Neuronal stem cell (in vitro differentiated cells): ENCODE data around the gene BABAM2.
"Not testable (repeated sequence)": the region's sequence is repeated elsewhere in the genome, so short reads cannot be mapped to it uniquely, and the experiment has no call there.

Experiments used
- DNase-seq: peaks from one replicate; pipeline ENCODE4 v3.0.0-alpha.2; 2013; ENCODE audit warnings: low spot score
- H2AFZ ChIP-seq: one replicate; pipeline ENCODE4 v1.6.1; 2013; ENCODE audit warnings: mild to moderate bottlenecking, low read length, inconsistent platforms
- H2AK5ac ChIP-seq: 2 replicates; pipeline ENCODE4 v1.6.1; 2013; ENCODE audit warnings: low read depth, mild to moderate bottlenecking, inconsistent platforms, low read length, moderate library complexity, mixed read lengths
- H2BK120ac ChIP-seq: 2 replicates; pipeline ENCODE4 v1.6.1; 2013; ENCODE audit warnings: low read depth, mild to moderate bottlenecking, inconsistent platforms, low read length, moderate library complexity, mixed read lengths
- H2BK12ac ChIP-seq: one replicate; pipeline ENCODE4 v1.6.1; 2013; ENCODE audit warnings: low read length, inconsistent platforms
- H2BK15ac ChIP-seq: 2 replicates; pipeline ENCODE4 v1.6.1; 2013; ENCODE audit warnings: mild to moderate bottlenecking, low read length, inconsistent platforms, mixed read lengths
- H2BK5ac ChIP-seq: one replicate; pipeline ENCODE4 v1.6.1; 2013; ENCODE audit warnings: inconsistent platforms, mild to moderate bottlenecking, low read length, moderate library complexity
- H3K14ac ChIP-seq: one replicate; pipeline ENCODE4 v1.6.1; 2013; ENCODE audit warnings: low read length, inconsistent platforms
- H3K18ac ChIP-seq: 2 replicates; pipeline ENCODE4 v1.6.1; 2013; ENCODE audit warnings: low read length, inconsistent platforms
- H3K23ac ChIP-seq: 2 replicates; pipeline ENCODE4 v1.6.1; 2013; ENCODE audit warnings: low read depth, mild to moderate bottlenecking, mixed read lengths, low read length, inconsistent platforms; ENCODE audit not compliant: poor library complexity
- H3K27ac ChIP-seq: replicated peaks from 3 replicates; pipeline ENCODE4 v1.5.1; 2013; ENCODE audit warnings: low read length, inconsistent platforms
- H3K27me3 ChIP-seq, 3 experiments: 2 replicates each; pipeline ENCODE4 v1.6.1; 2013; ENCODE audit warnings: low read length in 3 of 3, mild to moderate bottlenecking in 2 of 3, inconsistent platforms in 1 of 3, low read depth in 1 of 3, mixed read lengths in 1 of 3, moderate library complexity in 1 of 3; ENCODE audit not compliant: control insufficient read depth in 3 of 3, insufficient read depth in 3 of 3
- H3K36me3 ChIP-seq, 2 donors: replicated peaks in 1 of 2; 2 replicates each; pipeline ENCODE4 v1.6.1; 2013; ENCODE audit warnings: low read length in 2 of 2; ENCODE audit not compliant: control insufficient read depth in 2 of 2, insufficient read depth in 2 of 2
- H3K4ac ChIP-seq: 2 replicates; pipeline ENCODE4 v1.6.1; 2013; ENCODE audit warnings: inconsistent platforms, mild to moderate bottlenecking, low read length, moderate library complexity
- H3K4me1 ChIP-seq, 2 donors: 1 replicate in 1 of 2; 2 replicates in 1 of 2; pipeline ENCODE4 v1.6.1; 2013; ENCODE audit warnings: low read length in 2 of 2, low read depth in 1 of 2; ENCODE audit not compliant: control insufficient read depth in 2 of 2, insufficient read depth in 1 of 2
- H3K4me2 ChIP-seq: one replicate; pipeline ENCODE4 v1.6.1; 2013; ENCODE audit warnings: mild to moderate bottlenecking, low read length, inconsistent platforms; ENCODE audit not compliant: insufficient read depth, poor library complexity, severe bottlenecking
- H3K4me3 ChIP-seq, 2 donors: 2 replicates each; pipeline ENCODE4 v1.5.1; 2013; ENCODE audit warnings: low read length in 2 of 2, mild to moderate bottlenecking in 2 of 2, inconsistent platforms in 1 of 2, moderate library complexity in 1 of 2
- H3K79me1 ChIP-seq: one replicate; pipeline ENCODE4 v1.6.1; 2013; ENCODE audit warnings: low read depth, mild to moderate bottlenecking, inconsistent platforms, low read length, moderate library complexity
- H3K9ac ChIP-seq: one replicate; pipeline ENCODE4 v1.6.1; 2013; ENCODE audit warnings: mild to moderate bottlenecking, low read depth, low read length, inconsistent platforms; ENCODE audit not compliant: poor library complexity
- H3K9me3 ChIP-seq, 2 donors: replicated peaks in 1 of 2; 2 replicates each; pipeline versions ENCODE3 to v1.6.1; 2013; ENCODE audit warnings: low read length in 2 of 2, mild to moderate bottlenecking in 2 of 2, inconsistent platforms in 1 of 2, low read depth in 1 of 2, mixed read lengths in 1 of 2, moderate library complexity in 1 of 2; ENCODE audit not compliant: control insufficient read depth in 2 of 2, insufficient read depth in 1 of 2
- H4K8ac ChIP-seq: one replicate; pipeline ENCODE4 v1.6.1; 2013; ENCODE audit warnings: low read depth, mild to moderate bottlenecking, inconsistent platforms, low read length, moderate library complexity
- H4K91ac ChIP-seq: one replicate; pipeline ENCODE4 v1.6.1; 2013; ENCODE audit warnings: low read length, low read depth, mild to moderate bottlenecking, inconsistent platforms; ENCODE audit not compliant: poor library complexity
- WGBS, 2 donors: extraction: QIAGEN DNeasy Blood & Tissue Kit; methylation state at CpG; one replicate each; pipeline ENCODE4 v1.1.7; 2013; ENCODE audit warnings: missing lambda C conversion rate in 2 of 2, mixed read lengths in 1 of 2; ENCODE audit not compliant: insufficient read length in 2 of 2, insufficient replicate concordance in 1 of 2; ENCODE audit errors: extremely low coverage in 2 of 2; 5-methylcytosine and 5-hydroxymethylcytosine counted together

Gene BABAM2

DNA sequence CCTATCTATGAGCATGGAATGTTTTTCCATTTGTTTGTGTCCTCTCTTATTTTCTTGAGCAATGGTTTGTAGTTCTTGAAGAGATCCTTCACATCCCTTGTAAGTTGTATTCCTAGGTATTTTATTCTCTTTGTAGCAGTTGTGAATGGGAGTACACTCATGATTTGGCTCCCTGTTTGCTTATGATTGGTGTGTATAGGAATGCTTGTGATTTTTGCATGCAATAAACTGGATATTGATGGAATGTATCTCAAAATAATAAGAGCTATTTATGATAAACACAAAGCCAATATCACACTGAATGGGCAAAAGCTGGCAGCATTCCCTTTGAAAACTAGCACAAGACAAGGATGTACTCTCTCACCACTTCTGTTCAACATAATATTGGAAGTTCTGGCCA is 223.2 kb downstream of the BABAM2 start:
- H2BK120ac ChIP-seq, H3K18ac ChIP-seq, H2BK12ac ChIP-seq, H2AK5ac ChIP-seq, H3K79me1 ChIP-seq, H3K4me3 ChIP-seq, H3K4me1 ChIP-seq, H3K36me3 ChIP-seq, H3K23ac ChIP-seq, H3K27ac ChIP-seq, H2AFZ ChIP-seq, H2BK15ac ChIP-seq, H3K4ac ChIP-seq, H2BK5ac ChIP-seq, H3K9me3 ChIP-seq, H4K91ac ChIP-seq, H4K8ac ChIP-seq, H3K9ac ChIP-seq, H3K4me2 ChIP-seq, H3K14ac ChIP-seq, DNase-seq, H3K27me3 ChIP-seq: not testable (repeated sequence)

DNA sequence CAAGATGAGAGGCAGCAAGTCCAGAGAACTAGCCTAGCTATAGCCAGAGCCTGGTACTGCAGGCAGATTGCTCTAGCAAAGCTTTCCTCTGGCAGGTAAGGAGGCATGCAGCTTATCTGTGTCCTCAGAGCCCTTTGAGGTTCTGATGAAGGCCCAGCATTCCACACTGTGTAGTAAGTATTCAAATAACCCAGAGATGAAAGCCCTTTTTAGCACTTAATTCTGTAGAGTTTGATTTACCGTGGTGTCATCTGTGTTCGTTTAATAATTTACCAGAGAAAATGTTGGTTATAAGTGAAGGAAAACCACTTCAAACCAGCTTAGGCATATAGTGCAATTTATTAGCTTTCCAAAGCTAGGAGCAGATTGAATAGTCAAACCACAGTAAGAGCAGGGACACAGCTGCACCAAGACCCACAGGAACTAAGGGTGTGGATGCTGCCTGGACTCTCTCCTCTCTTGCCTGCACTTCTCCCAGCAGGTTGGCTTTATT is 226.6 kb downstream of the BABAM2 start:
- WGBS, 2 donors, result no CpG with 5 or more reads among the region's 2 CpGs
- no peaks in the 10 kb centered on the region for H3K36me3 ChIP-seq

DNA sequence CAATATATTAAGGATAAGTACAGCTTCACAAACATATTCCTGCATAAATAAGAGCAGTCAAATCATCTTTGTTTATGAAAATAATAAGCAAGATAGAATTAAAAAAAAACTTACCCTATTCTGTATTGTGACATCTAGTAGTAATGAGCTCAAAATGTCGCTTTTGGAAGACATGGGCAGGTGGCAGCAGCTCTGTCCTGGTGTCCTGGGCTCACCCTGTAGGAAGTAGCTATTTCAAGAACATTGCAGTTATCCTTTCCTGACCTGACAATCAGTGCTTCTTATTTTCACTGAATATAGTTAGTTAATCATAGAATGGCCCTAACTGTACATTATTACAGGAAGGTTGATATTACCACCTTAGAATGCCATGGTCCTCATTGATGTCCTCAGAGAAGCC is 229.1 kb downstream of the BABAM2 start:
- Histone ChIP-seq H2BK15ac (no peak overlapping the region), H3K4ac (no peak overlapping the region), H2BK5ac (no peak overlapping the region), H3K27me3 (no peaks in the 10 kb centered on the region), H2AFZ (no peak overlapping the region), H3K79me1 (no peaks in the 10 kb centered on the region), H3K14ac (no peak overlapping the region), H3K18ac (no peak overlapping the region), H3K4me2 (no peak overlapping the region), H2AK5ac (no peak overlapping the region), H2BK12ac (no peak overlapping the region), H3K4me3 (no peak overlapping the region), H4K8ac (no peak overlapping the region), H3K27ac (no peak overlapping the region), H4K91ac (no peak overlapping the region), H3K4me1 (no peaks in the 10 kb centered on the region), H3K9ac (no peak overlapping the region), H2BK120ac (no peak overlapping the region), H3K23ac (no peak overlapping the region), H3K9me3 (no peaks in the 10 kb centered on the region), H3K36me3 (no peaks in the 10 kb centered on the region)
- no CpG with 5 or more reads among the region's 1 CpG for WGBS, 2 donors
- DNase-seq, result no peak

More for the DNA sequence above, 226.6 kb downstream of the BABAM2 start:
- no peak overlapping the region for H2AFZ ChIP-seq
- no peak overlapping the region for H2BK12ac ChIP-seq
- H2AK5ac ChIP-seq, result no peak overlapping the region
- no peaks in the 10 kb centered on the region for H3K79me1 ChIP-seq
- H2BK5ac ChIP-seq, result no peak overlapping the region
- no peak overlapping the region for H4K91ac ChIP-seq
- no peak overlapping the region for H2BK120ac ChIP-seq
- no peaks in the 10 kb centered on the region for H3K4me1 ChIP-seq
- H3K4ac ChIP-seq, result no peak overlapping the region
- no peak overlapping the region for H3K9ac ChIP-seq
- no peak overlapping the region for H3K27ac ChIP-seq
- H4K8ac ChIP-seq, result no peak overlapping the region
- no peak overlapping the region for H3K14ac ChIP-seq
- no peak overlapping the region for H3K23ac ChIP-seq
- no peaks in the 10 kb centered on the region for H3K27me3 ChIP-seq
- H3K9me3 ChIP-seq, result no peaks in the 10 kb centered on the region
- H3K4me3 ChIP-seq, result no peak overlapping the region
- DNase-seq, result no peak
- no peak overlapping the region for H3K18ac ChIP-seq
- H2BK15ac ChIP-seq, result no peak overlapping the region
- no peak overlapping the region for H3K4me2 ChIP-seq

DNA sequence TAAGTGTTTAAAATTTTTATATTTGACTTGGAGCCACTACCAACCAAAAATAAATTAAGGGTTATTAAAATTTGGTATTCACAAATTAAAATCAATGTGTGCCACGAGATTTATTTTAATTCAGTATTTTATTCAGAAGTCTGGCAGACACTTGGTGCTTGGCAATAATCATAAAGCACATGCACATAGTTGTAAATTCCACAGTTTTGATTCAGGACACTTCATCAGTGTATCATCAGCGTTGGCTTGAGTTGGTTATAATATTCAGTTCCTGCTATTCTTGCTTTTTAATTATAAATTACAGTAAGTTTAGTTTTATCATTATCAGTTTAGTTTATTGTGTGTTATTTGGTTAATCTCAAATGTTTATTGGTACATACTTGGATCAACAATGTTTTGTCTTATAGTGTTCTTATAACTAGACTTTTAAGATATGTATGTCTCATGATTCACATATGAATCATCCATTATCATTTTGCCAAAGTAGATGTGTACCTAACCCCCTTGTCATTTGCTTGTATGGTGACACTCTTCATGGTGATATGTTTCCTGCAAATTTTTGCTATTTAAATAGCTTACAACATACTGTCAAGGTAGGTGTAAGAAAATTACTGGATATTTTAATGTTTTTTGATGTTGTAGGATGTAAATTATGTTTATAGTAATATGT is 237.9 kb downstream of the BABAM2 start:
- no peak overlapping the region for H4K91ac ChIP-seq
- no peak overlapping the region for H2BK15ac ChIP-seq
- no peaks in the 10 kb centered on the region for H3K27me3 ChIP-seq
- no peak for DNase-seq
- no peak overlapping the region for H2BK12ac ChIP-seq
- no peaks in the 10 kb centered on the region for H3K79me1 ChIP-seq
- no peak overlapping the region for H2BK120ac ChIP-seq
- H3K14ac ChIP-seq, result no peak overlapping the region
- no CpG with 5 or more reads among the region's 2 CpGs for WGBS, 2 donors
- H2AK5ac ChIP-seq, result no peak overlapping the region
- peaks cover 0 to 2% of the 10 kb centered on the region in 2 donors for H3K36me3 ChIP-seq
- H2AFZ ChIP-seq, result no peak overlapping the region
- H2BK5ac ChIP-seq, result no peak overlapping the region
- H3K9ac ChIP-seq, result no peak overlapping the region
- H3K4me1 ChIP-seq, result no peaks in the 10 kb centered on the region
- no peak overlapping the region for H4K8ac ChIP-seq
- no peak overlapping the region for H3K18ac ChIP-seq
- H3K27ac ChIP-seq, result no peak overlapping the region
- peaks cover 0 to 4% of the 10 kb centered on the region in 2 donors for H3K9me3 ChIP-seq
- H3K4me3 ChIP-seq, result no peak overlapping the region
- no peak overlapping the region for H3K23ac ChIP-seq
- H3K4ac ChIP-seq, result no peak overlapping the region
- no peak overlapping the region for H3K4me2 ChIP-seq
